ENCODE data around the gene MLST8. TPM values are rescaled to one million over a fixed set of nuclear protein-coding genes. Genes with fewer than 3 reads are reported as not detected.

Gene MLST8
- total and polyA plus RNA-seq, 7 donors = 30.6 to 58.7 (median 41.4) TPM

GRCh38 chr16:2186064-2186463 is 19.2 kb upstream of the MLST8 start:
- Histone ChIP-seq H3K4me1 (no peaks in the 10 kb centered on the region), H3K9me3 (no peaks in the 10 kb centered on the region), H3K36me3 (no peaks in the 10 kb centered on the region), H3K27ac (no peak overlapping the region), H3K4me3 (no peak overlapping the region), H3K27me3 (no peaks in the 10 kb centered on the region)
- DNase-seq = no peak
- WGBS, 2 donors = 77 to 89% methylated on average over 13 of the region's 13 CpGs
- TF ChIP-seq EP300 (IDR thresholded peaks at IDR 0.05) (no peak), POLR2AphosphoS5 (IDR thresholded peaks at IDR 0.05) (no peak), POLR2A (IDR thresholded peaks at IDR 0.05) (no peak)
- TF ChIP-seq, protein P1, sequence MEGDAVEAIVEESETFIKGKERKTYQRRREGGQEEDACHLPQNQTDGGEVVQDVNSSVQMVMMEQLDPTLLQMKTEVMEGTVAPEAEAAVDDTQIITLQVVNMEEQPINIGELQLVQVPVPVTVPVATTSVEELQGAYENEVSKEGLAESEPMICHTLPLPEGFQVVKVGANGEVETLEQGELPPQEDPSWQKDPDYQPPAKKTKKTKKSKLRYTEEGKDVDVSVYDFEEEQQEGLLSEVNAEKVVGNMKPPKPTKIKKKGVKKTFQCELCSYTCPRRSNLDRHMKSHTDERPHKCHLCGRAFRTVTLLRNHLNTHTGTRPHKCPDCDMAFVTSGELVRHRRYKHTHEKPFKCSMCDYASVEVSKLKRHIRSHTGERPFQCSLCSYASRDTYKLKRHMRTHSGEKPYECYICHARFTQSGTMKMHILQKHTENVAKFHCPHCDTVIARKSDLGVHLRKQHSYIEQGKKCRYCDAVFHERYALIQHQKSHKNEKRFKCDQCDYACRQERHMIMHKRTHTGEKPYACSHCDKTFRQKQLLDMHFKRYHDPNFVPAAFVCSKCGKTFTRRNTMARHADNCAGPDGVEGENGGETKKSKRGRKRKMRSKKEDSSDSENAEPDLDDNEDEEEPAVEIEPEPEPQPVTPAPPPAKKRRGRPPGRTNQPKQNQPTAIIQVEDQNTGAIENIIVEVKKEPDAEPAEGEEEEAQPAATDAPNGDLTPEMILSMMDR (IDR thresholded peaks at IDR 0.05) = no peak
- intact Hi-C loops (cut with DNase I) = no loop called here

- Histone ChIP-seq H3K27me3 (no peaks in the 10 kb centered on the region), H3K36me3 (no peaks in the 10 kb centered on the region), H3K4me1 (no peaks in the 10 kb centered on the region), H3K4me3 (no peak overlapping the region), H3K27ac (no peak overlapping the region), H3K9me3 (no peaks in the 10 kb centered on the region)
- WGBS, 2 donors = 83 to 89% methylated on average over 20 of the region's 20 CpGs
- TF ChIP-seq POLR2A (IDR thresholded peaks at IDR 0.05) = no peak
- TF ChIP-seq EP300 (IDR thresholded peaks at IDR 0.05) = no peak
- TF ChIP-seq POLR2AphosphoS5 (IDR thresholded peaks at IDR 0.05) = no peak
- TF ChIP-seq, protein P1 (IDR thresholded peaks at IDR 0.05) = no peak
- intact Hi-C loops (cut with DNase I) = no loop called here
- no peak for DNase-seq
Measured at GRCh38 chr16:2186505-2186904, 18.7 kb upstream of the MLST8 start.

DNA sequence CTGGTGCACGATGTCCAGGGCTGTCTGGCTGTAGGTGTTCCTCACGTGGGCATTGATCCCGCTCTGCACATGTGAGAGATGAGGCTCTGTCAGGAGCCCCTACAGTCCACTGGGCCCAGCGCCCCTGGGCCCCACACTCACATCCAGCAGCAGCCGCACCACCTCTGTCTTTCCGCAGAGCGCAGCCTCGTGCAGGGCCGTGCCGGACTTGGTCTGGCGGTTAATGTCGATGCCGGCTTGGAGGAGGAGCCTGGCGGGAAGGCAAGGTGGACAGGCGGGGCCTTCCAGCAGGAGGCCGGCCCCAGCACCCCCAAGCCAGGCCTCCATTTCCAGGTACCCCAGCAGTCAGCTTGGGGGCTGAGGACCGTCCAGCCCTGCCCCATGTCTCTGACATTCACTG is 18.0 kb upstream of the MLST8 start:
- Histone ChIP-seq H3K27ac (no peak overlapping the region), H3K27me3 (no peaks in the 10 kb centered on the region), H3K4me1 (no peaks in the 10 kb centered on the region), H3K4me3 (no peak overlapping the region), H3K9me3 (no peaks in the 10 kb centered on the region), H3K36me3 (no peaks in the 10 kb centered on the region)
- intact Hi-C loops (cut with DNase I) = no loop called here
- no peak for TF ChIP-seq POLR2A (IDR thresholded peaks at IDR 0.05)
- no peak for TF ChIP-seq POLR2AphosphoS5 (IDR thresholded peaks at IDR 0.05)
- TF ChIP-seq, protein P1 (IDR thresholded peaks at IDR 0.05) = no peak
- no peak for TF ChIP-seq EP300 (IDR thresholded peaks at IDR 0.05)
- no peak for DNase-seq
- WGBS, 2 donors = 44 to 76% methylated on average over 17 of the region's 17 CpGs

GRCh38 chr16:2188395-2188794 is 16.9 kb upstream of the MLST8 start:
- no peak for DNase-seq
- WGBS, 2 donors = 91 to 95% methylated on average over 8 of the region's 8 CpGs
- TF ChIP-seq POLR2AphosphoS5 (IDR thresholded peaks at IDR 0.05) (no peak), EP300 (IDR thresholded peaks at IDR 0.05) (no peak), POLR2A (IDR thresholded peaks at IDR 0.05) (no peak)
- TF ChIP-seq, protein P1 (IDR thresholded peaks at IDR 0.05) = no peak

GRCh38 chr16:2189252-2189893 is 15.9 kb upstream of the MLST8 start:
- intact Hi-C loops (cut with DNase I) = no loop called here
- TF ChIP-seq POLR2AphosphoS5 (IDR thresholded peaks at IDR 0.05) = no peak
- no peak for TF ChIP-seq EP300 (IDR thresholded peaks at IDR 0.05)
- TF ChIP-seq POLR2A (IDR thresholded peaks at IDR 0.05) = no peak
- TF ChIP-seq, protein P1 (IDR thresholded peaks at IDR 0.05) = no peak
- peaks cover 0 to 13% (median 5%) of the 10 kb centered on the region in 3 donors for H3K27me3 ChIP-seq
- no peak for DNase-seq
- no peak overlapping the region for H3K27ac ChIP-seq
- no peaks in the 10 kb centered on the region for H3K4me1 ChIP-seq
- H3K4me3 ChIP-seq = no peak overlapping the region
- no peaks in the 10 kb centered on the region for H3K9me3 ChIP-seq
- 80 to 90% methylated on average over 25 of the region's 25 CpGs for WGBS, 2 donors
- H3K36me3 ChIP-seq = no peaks in the 10 kb centered on the region

More at GRCh38 chr16:2188395-2188794, 16.9 kb upstream of the MLST8 start:
- Histone ChIP-seq H3K4me1 (no peaks in the 10 kb centered on the region), H3K4me3 (no peak overlapping the region), H3K27me3 (peaks cover 0 to 3% (median 0%) of the 10 kb centered on the region in 3 donors), H3K36me3 (no peaks in the 10 kb centered on the region), H3K27ac (no peak overlapping the region), H3K9me3 (no peaks in the 10 kb centered on the region)
- intact Hi-C loops (cut with DNase I) = no loop called here
